GM12801 (cell line): ENCODE results near the gene CORO7.

Experiments used
- TF ChIP-seq, protein P1 (sequence below): IDR thresholded peaks from one replicate; pipeline ENCODE4 v1.5.1; 2011; ENCODE audit warnings: control low read depth; ENCODE audit not compliant: insufficient read length; ENCODE audit errors: extremely low read depth

Gene CORO7

DNA sequence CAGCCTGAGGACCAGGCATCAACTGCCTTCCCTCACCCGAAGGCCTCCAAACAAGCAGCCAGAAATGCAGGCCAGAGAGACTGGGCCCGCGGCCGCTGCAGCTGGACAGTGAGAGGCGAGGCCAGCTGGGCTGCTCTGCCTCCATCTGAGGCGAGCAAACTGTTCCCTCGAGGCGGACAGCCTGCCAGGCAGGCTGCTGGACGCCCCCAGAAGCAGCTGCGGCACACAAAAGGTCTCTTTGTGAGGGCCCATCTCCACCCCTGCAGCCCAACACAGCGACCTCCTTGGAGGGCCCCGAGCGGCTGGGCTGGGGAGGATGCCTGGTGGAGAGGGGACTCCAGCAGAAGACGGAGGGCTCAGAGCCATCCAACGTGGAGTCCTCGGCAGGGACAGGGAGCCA, 4.7 kb downstream of the CORO7 start:
- TF ChIP-seq, protein P1, sequence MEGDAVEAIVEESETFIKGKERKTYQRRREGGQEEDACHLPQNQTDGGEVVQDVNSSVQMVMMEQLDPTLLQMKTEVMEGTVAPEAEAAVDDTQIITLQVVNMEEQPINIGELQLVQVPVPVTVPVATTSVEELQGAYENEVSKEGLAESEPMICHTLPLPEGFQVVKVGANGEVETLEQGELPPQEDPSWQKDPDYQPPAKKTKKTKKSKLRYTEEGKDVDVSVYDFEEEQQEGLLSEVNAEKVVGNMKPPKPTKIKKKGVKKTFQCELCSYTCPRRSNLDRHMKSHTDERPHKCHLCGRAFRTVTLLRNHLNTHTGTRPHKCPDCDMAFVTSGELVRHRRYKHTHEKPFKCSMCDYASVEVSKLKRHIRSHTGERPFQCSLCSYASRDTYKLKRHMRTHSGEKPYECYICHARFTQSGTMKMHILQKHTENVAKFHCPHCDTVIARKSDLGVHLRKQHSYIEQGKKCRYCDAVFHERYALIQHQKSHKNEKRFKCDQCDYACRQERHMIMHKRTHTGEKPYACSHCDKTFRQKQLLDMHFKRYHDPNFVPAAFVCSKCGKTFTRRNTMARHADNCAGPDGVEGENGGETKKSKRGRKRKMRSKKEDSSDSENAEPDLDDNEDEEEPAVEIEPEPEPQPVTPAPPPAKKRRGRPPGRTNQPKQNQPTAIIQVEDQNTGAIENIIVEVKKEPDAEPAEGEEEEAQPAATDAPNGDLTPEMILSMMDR: no peak

DNA sequence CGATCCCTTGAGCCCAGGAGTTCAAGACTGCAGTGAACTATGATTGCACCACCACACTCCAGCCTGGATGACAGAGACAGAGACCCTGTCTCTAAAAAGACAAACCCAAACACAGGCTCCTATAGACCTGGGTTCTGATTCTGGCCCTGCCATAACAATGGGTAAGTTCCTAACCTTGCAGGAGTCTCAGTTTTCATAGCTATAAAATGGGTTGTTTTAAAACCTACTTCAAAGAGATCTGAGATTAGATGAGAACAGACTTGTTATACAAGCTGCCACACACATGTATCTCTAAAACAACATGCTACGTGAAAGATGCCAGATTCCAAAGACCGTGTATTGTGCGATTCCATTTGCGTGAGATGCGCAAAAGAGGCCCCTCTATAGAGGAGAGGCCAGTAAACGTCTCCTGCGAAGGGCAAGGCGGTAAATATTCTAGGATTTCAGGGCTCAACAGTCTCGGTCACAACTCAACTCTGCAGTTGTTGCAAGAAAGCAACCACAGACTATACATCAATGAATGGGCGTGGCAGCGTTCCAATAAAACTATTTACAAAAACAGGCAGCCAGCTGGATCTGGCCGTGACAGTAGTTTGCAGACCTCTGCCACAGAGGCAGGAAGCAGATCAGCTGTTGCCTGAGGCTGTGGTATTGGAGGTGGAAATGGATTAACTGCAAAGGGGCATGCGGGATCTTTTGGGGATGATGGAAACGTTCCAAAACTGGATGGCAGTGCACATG, 5.9 kb downstream of the CORO7 start:
- TF ChIP-seq, protein P1: no peak

DNA sequence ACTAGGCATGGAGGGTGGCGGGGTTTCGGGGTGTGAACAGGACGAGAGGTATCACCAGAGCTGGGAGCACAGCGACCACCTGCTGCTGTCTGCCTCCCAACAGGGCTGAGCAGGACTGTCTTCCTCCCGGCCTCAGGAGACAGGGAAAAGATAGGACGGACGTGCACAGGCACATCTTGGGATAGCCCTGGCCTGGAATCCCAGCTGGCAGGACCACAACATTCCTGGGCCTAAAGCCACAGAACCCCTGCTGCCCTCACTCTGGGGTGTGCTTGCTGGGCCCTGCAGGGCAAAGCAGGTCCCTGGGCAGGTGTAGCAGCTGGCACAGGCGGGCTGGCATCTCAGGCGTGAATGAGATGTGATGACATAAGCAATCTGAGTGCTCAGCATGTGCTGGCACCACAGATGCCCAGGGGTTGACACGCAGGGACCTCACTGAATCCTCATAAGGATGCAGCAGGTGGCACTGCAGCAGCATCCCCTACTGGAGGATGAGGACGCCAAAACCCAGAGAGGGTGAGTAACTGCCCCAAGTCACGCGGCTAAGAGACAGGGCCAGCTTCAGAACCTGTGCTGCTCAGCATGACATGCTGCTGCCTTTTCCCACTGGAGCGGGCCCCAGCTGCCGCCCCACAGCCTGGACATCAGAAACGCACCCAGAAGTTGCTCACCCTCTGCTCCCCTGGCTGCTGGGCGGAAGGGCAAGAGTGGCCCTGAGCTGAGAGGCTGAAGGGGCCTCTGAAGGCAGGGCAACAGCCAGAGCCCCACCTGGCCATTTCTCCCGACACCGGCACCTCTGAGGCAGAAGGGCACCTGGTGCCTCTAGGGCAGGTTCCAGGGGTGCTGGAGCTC, 7.1 kb downstream of the CORO7 start:
- TF ChIP-seq, protein P1: no peak

DNA sequence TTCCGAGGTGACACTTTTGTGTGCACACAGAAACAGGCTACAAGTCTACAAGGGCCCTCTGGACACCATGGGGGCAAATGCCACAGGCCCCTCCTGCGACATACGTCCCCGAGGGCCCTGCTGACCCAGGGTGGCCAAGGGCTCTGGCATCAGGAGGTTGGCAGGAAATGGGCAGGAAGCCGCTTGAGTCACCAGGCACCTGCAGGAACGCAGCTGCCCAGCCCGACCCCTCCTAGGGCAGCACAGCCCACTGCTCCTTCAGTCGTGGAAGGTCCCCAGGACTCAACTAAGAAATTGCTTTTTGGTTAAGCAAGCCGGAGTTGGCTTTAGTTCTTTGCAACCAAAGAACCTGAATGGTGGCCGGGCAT, 8.1 kb downstream of the CORO7 start:
- TF ChIP-seq, protein P1: no peak

DNA sequence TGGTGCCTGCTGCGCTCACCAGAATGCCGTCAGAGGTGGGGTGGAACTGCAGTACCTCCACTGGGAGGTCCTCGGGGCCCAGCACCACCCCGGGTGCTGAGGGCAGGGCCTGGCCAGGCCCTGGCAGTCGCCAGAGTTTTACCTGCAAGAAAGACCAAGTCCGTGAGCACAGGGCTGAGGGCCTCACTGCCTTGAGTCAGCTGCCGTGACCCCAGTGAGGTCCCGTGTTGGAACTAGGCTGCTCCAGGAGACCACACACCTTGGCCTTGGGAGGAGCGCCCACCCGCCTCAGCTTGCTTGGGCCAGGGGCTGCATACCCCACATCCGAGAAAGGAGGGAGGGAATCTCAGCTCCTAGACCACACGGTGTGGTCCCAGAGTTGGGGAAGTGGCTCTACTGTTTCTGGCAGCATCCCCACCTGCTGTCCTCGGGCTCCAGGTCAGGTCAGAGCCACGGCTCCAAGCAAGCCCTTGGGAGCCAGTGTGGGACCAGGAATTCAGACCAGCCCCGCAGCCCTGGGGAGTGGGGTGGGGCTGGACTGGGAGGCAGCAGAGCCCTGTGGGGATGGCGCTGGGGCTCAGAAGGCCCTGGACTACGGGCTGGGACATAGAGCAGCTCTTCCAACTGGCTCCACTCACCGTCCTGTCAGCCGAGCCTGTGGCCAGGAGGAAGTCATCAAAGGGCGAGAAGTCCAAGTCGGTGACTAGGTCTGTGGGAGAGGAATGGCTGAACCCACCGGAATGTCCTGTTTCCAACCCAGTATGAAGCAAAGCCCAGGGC, 8.7 kb downstream of the CORO7 start:
- TF ChIP-seq, protein P1: no peak

DNA sequence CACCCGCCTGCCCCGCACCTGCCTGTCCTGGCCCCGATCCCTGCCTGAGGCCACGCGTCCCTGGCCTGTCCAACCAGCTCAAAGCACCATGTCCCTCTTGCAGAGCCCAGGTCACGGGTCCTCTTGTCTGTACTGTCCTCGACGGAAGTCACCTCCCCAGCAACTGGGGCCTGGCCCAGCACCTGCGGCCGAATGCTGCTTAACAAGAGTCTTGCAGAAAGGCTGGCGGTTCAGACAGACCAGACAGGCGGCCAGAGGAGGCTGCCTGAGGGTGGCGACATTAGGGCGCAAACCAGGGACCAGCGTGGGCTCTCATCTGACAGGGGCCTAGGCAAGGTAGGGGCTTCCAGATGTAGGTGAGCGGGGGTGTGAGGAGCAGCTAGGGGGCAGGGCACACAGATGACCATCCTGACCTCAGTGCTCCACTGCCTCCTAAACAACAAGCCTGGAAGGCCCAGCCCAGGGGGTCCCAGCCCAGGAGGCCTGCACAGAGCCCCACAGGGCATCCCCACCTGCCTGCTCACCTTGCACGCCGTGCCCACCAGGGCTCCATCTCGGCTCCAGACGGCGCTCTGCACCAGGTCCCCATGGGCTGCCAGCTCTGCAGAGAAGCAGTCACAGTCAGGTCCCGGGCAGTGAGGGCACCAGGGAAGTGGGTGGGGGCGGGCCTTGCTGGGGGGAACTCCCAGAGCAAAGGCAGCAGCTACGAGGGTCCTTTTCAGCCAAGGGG, 11.3 kb downstream of the CORO7 start:
- TF ChIP-seq, protein P1: no peak
